HAP-1 (cell line): Measurements from ENCODE around the gene B9D1.

Experiments
- DNase-seq, 2 experiments: peaks; one replicate each; pipeline ENCODE4 v3.0.0-alpha.2; 2016 to 2020; ENCODE audit warnings: low spot score in 2 of 2
- H3K27me3 ChIP-seq: fragments of 250-450 bp; sonication (Bioruptor Pico); 2 replicates; pipeline ENCODE4 v1.5.1; 2020; ENCODE audit warnings: low read depth, mild to moderate bottlenecking, moderate library complexity
- H3K36me3 ChIP-seq: fragments of 250-450 bp; sonication (Bioruptor Pico); replicated peaks from 2 replicates; pipeline ENCODE4 v1.5.1; 2020; ENCODE audit warnings: mild to moderate bottlenecking
- H3K4me1 ChIP-seq: fragments of 250-450 bp; sonication (Bioruptor Pico); 2 replicates; pipeline ENCODE4 v1.5.1; 2020; ENCODE audit warnings: mild to moderate bottlenecking
- H3K4me3 ChIP-seq: fragments of 250-450 bp; sonication (Bioruptor Pico); 2 replicates; pipeline ENCODE4 v1.5.1; 2020; ENCODE audit warnings: mild to moderate bottlenecking, moderate library complexity
- H3K9me3 ChIP-seq: fragments of 250-450 bp; sonication (Bioruptor Pico); 2 replicates; pipeline ENCODE4 v1.5.1; 2020; ENCODE audit warnings: mild to moderate bottlenecking, moderate library complexity
- in situ Hi-C: fragments of 300-500 bp; cut with MboI; formaldehyde crosslinking; loops from 3 replicates; pipeline ENCODE4 v1.14.3; 2020; ENCODE audit warnings: low sequenced_read_pairs, inconsistent platforms, mixed read lengths

Gene B9D1

DNA sequence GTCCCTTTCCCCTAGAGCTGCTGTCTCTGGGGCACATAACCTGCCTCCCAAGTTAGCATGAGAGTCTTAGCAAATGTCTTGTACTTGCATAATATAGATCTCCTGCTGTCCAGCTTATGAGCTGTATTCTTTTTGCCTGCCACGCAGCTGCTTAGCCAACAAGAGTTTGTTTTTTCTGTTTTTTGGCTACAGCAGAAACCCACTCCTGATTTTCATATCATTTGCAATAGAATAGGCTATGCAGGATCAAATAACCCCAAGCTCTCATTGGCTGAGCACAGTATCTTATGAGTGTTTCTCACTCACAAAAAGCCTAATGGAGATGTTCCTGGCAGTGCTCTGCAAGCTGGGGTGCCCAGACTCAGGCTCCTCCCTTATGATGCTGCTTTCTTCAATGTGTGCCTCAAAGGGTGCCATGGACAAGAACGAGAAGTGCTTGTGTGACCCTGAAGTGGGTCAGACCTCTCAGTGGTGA is 23.1 kb downstream of the B9D1 start:
- Histone ChIP-seq H3K27me3 (no peaks in the 10 kb centered on the region), H3K4me1 (peaks cover 4% of the 10 kb centered on the region; the same call in 1 of the 2 replicates), H3K9me3 (no peaks in the 10 kb centered on the region), H3K4me3 (no peak overlapping the region), H3K36me3 (no peaks in the 10 kb centered on the region)
- in situ Hi-C loops, result no loop called here
- no peak for DNase-seq

GRCh38 chr17:19338031-19338990 is 24.2 kb downstream of the B9D1 start:
- Histone ChIP-seq H3K4me3 (no peak overlapping the region), H3K36me3 (no peaks in the 10 kb centered on the region), H3K27me3 (no peaks in the 10 kb centered on the region), H3K9me3 (no peaks in the 10 kb centered on the region), H3K4me1 (peaks cover 4% of the 10 kb centered on the region; the same call in 1 of the 2 replicates)
- DNase-seq, result peak; percentile 13 to 68
- in situ Hi-C loops, result no loop called here

DNA sequence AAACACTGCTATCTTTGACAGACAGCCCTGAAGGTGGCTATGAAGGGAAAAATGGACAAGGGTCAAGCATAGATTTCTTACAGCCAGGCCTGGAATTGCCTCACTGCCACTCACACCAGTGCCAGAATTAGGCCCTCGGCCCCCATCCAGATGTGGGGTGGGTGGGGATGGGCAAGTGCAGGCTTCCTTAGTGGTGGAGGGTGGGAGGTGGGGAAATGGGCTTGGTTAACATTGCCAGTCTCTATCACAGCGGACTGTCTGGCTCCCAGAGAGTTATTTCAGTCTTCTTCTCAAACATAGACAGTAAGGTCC is 24.9 kb downstream of the B9D1 start:
- Histone ChIP-seq H3K4me1 (peaks cover 4% of the 10 kb centered on the region; the same call in 1 of the 2 replicates), H3K27me3 (no peaks in the 10 kb centered on the region), H3K9me3 (no peaks in the 10 kb centered on the region), H3K36me3 (no peaks in the 10 kb centered on the region), H3K4me3 (no peak overlapping the region)
- in situ Hi-C loops, result no loop called here
- no peak for DNase-seq

DNA sequence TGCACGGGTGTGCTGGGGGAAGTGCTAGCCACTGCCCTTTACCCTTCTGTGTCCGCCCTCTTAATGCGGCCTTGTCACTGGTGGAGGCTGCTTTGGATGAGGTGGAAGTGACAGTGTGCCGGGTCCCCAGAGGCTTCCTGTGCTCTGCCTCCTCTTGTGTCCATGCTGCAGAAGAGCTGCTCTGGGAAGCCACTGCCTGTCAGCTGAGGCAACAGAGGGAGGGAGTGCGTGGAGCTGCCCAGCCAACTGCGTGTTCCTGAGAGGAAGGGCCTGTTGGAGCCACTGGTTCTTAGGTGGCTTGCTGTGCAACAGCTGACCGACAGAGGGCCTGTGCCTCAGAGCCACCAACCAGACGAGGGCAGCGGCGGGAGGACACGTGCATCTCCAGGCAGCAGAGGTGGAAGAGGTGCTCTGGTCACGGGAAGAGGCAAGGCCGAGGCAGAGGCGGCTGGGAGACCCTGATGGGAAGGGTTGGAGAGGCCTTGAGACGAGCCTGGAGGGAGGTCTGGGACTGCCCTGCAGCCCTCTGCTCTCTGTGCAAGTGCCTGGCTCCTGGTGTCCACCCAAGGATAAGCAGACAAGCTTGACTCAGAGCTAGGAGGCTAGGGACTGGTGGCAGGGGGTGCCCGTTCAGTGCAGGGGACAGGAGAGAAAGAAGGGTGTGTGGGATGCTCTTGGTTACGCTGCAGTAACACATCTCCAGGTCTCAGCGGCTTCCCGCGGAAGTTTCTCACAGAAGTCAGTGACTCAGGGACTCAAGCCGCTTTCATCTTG is 25.4 kb downstream of the B9D1 start:
- in situ Hi-C loops, result no loop called here
- no peak for DNase-seq
- no peaks in the 10 kb centered on the region for H3K27me3 ChIP-seq

DNA sequence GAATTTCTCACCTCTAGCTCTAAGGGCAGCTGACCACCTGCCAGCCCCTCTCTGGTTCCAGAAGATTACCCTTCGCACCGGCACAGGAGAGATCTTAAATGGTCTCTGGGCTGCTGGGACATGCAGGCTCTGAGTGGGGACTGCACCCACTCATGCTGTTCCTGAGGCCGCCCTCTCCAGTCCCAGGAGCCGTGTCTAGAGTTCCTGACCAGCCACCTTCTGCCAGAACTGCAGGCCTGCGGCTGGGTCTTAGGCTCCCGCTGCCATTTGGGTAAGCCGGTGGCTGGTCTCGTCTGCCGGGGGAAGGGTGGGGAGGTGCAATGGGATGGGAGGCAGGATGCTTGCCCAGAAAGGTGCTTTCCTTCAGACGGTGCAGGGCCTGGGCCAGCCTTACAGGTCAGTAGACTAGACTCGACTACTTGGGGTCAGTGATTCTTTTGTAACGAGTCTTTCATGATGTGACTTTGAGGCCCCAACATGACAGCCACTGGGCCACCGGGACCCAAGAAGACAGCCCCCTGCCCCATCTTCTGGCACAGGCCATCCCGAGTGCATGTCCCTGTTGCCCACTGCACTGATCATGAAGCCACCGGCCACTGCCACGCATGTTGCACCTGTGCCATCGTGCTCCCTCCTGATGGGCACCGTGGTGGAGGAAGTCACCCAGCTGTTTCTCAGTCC is 26.4 kb downstream of the B9D1 start:
- in situ Hi-C loops, result no loop called here

More for the DNA sequence above, 25.4 kb downstream of the B9D1 start:
- H3K9me3 ChIP-seq, result no peaks in the 10 kb centered on the region
- H3K4me3 ChIP-seq, result no peak overlapping the region
- H3K4me1 ChIP-seq, result peaks cover 4% of the 10 kb centered on the region; the same call in 1 of the 2 replicates
- no peaks in the 10 kb centered on the region for H3K36me3 ChIP-seq

DNA sequence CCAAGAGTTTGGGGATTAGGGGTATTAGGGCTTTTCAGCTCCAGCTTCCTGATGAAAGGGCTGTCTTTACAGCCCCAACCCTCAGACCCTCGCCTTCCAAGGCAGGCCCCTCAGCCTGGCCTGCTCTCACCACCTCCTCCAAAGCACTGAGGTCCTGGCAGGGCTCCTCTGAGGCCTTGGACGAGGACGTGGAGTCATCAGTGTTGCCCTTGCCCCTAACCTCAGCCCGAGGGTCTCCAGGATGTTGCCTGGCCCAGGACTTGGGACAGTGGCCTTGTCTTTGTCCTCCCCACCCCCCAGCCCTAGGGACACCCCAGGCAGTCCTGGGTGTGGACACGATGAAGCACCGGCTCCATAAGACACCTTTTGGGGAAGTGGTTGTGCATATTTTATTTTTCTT is 28.2 kb downstream of the B9D1 start:
- in situ Hi-C loops, result no loop called here
- Histone ChIP-seq H3K4me1 (peaks cover 4% of the 10 kb centered on the region; the same call in 1 of the 2 replicates), H3K4me3 (no peak overlapping the region), H3K36me3 (peaks cover 3% of the 10 kb centered on the region; the same call in 1 of the 2 replicates), H3K27me3 (no peaks in the 10 kb centered on the region), H3K9me3 (no peaks in the 10 kb centered on the region)
- no peak for DNase-seq

More for the DNA sequence above, 26.4 kb downstream of the B9D1 start:
- H3K9me3 ChIP-seq, result no peaks in the 10 kb centered on the region
- DNase-seq, result no peak
- no peak overlapping the region for H3K4me3 ChIP-seq
- H3K36me3 ChIP-seq, result peaks cover 2% of the 10 kb centered on the region; the same call in 1 of the 2 replicates
- H3K27me3 ChIP-seq, result no peaks in the 10 kb centered on the region
- H3K4me1 ChIP-seq, result peaks cover 4% of the 10 kb centered on the region; the same call in 1 of the 2 replicates

DNA sequence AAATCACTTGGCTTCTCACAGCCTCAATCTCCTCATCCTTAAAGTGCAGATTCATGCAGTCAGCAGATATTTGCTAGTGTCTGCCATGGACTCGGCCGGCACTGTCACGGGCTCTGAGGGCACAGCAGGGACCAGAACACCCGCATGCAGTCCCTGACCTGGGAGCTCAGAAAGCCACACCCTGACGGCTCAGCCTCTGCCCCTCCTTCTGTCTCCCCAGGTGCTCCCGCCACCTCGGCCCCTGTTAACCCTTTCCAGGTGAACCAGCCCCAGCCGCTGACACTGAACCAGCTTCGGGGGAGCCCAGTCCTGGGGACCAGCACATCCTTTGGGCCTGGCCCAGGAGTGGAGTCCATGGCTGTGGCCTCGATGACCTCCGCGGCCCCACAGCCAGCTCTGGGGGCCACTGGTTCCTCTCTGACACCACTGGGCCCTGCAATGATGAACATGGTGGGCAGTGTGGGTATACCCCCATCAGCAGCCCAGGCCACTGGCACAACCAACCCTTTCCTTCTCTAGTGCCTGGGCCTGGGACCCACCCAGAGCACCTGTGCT is 28.7 kb downstream of the B9D1 start:
- Histone ChIP-seq H3K9me3 (no peaks in the 10 kb centered on the region), H3K27me3 (no peaks in the 10 kb centered on the region), H3K36me3 (peaks cover 3% of the 10 kb centered on the region; the same call in 1 of the 2 replicates), H3K4me3 (no peak overlapping the region), H3K4me1 (no peaks in the 10 kb centered on the region)
- DNase-seq, result no peak
- in situ Hi-C loops, result no loop called here

GRCh38 chr17:19333132-19333440 is 29.4 kb downstream of the B9D1 start:
- peaks cover 3% of the 10 kb centered on the region; the same call in 1 of the 2 replicates for H3K36me3 ChIP-seq
- H3K9me3 ChIP-seq, result no peaks in the 10 kb centered on the region
- no peaks in the 10 kb centered on the region for H3K27me3 ChIP-seq
- H3K4me3 ChIP-seq, result no peak overlapping the region
- H3K4me1 ChIP-seq, result no peaks in the 10 kb centered on the region
- DNase-seq, result no peak
- in situ Hi-C loops, result no loop called here

GRCh38 chr17:19332371-19333131 is 30.0 kb downstream of the B9D1 start:
- DNase-seq, result no peak
- H3K36me3 ChIP-seq, result peaks cover 3% of the 10 kb centered on the region; the same call in 1 of the 2 replicates
- in situ Hi-C loops, result no loop called here

DNA sequence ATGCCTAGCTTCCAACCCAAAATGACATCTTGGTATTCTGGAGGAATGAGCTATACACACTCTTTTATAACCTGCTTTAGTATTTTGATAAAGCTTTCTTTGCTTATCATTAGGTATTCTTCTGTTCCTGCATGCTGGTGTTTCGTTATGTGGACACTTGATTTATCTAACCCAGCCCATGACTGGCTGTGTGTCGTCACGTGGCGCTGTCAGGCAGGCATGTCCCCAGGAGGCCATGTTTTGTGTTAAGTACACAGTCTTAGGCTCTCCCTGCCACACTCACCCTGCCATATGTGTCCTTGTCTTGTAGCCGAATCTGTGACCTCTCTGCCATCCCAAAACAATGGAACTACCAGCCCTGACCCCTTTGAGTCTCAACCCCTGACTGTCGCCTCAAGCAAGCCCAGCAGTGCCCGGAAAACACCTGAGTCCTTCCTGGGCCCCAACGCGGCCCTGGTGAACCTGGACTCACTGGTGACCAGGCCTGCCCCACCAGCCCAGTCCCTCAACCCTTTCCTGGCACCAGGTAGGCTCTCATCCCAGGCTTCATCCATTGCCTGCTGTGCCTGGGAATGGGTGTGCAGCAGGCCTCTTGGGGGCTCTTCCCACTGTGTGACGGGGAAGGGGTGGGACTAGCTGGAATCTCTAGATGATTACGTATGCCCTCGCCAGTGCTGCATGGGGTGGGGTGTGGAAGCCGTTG is 30.8 kb downstream of the B9D1 start:
- Histone ChIP-seq H3K36me3 (peaks cover 3% of the 10 kb centered on the region; the same call in 1 of the 2 replicates), H3K27me3 (no peaks in the 10 kb centered on the region), H3K4me1 (no peaks in the 10 kb centered on the region), H3K9me3 (no peaks in the 10 kb centered on the region), H3K4me3 (no peak overlapping the region)
- in situ Hi-C loops, result no loop called here
- DNase-seq, result no peak

More at GRCh38 chr17:19332371-19333131, 30.0 kb downstream of the B9D1 start:
- no peak overlapping the region for H3K4me3 ChIP-seq
- no peaks in the 10 kb centered on the region for H3K4me1 ChIP-seq
- no peaks in the 10 kb centered on the region for H3K9me3 ChIP-seq
- no peaks in the 10 kb centered on the region for H3K27me3 ChIP-seq

DNA sequence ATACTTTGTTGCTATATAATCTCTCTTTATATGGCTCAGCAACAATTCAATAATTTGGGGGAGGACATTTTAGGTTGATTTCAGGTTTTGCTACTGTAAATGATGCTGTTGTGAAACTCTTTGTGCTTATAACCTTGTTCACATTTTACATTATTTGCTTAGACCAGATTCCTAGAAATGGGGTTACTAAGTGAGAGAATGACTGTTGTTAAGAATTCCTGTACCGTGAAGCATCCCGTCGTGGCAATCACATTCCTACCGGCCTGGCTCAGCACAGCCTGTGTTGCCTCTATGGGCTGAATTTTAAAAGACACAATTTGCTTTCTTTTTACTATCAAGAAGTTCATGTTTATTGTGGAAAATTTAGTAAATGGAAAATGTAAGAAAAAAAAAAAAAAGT is 31.4 kb downstream of the B9D1 start:
- Histone ChIP-seq H3K36me3 (peaks cover 3% of the 10 kb centered on the region; the same call in 1 of the 2 replicates), H3K27me3 (no peaks in the 10 kb centered on the region), H3K4me1 (no peaks in the 10 kb centered on the region), H3K9me3 (no peaks in the 10 kb centered on the region), H3K4me3 (no peak overlapping the region)
- DNase-seq, result no peak
- in situ Hi-C loops, result no loop called here

GRCh38 chr17:19330271-19330670 is 32.3 kb downstream of the B9D1 start:
- Histone ChIP-seq H3K36me3 (peaks cover 3% of the 10 kb centered on the region; the same call in 1 of the 2 replicates), H3K27me3 (no peaks in the 10 kb centered on the region), H3K9me3 (no peaks in the 10 kb centered on the region), H3K4me3 (no peak overlapping the region), H3K4me1 (no peaks in the 10 kb centered on the region)
- no peak for DNase-seq
- in situ Hi-C loops, result no loop called here
